HL-60 (cell line): Measurements from ENCODE around the gene FBXO34.

ENCODE experiments used
- DNase-seq, 2 experiments: peaks; one replicate each; pipeline ENCODE4 v3.0.0-alpha.2; 2010 to 2020; ENCODE audit warnings: low read depth in 1 of 2, low spot score in 1 of 2
- H3K27ac ChIP-seq: fragments of 250-450 bp; sonication (Bioruptor Pico); replicated peaks from 2 replicates; pipeline ENCODE4 v1.5.1; 2020; ENCODE audit warnings: mild to moderate bottlenecking, moderate library complexity
- H3K27me3 ChIP-seq: fragments of 250-450 bp; sonication (Bioruptor Pico); 2 replicates; pipeline ENCODE4 v1.5.1; 2021; ENCODE audit warnings: mild to moderate bottlenecking, moderate library complexity; ENCODE audit not compliant: insufficient read depth, poor library complexity, severe bottlenecking
- H3K4me3 ChIP-seq: replicated peaks from 2 replicates; pipeline ENCODE4 v1.5.1; 2011; ENCODE audit warnings: mild to moderate bottlenecking, control low read depth, low read length; ENCODE audit not compliant: insufficient read depth
- CTCF ChIP-seq: IDR thresholded peaks from one replicate; pipeline ENCODE4 v1.5.1; 2011; ENCODE audit warnings: low read length, control low read depth, inconsistent platforms; ENCODE audit not compliant: insufficient read depth
- GABPA ChIP-seq: IDR thresholded peaks from 2 replicates; pipeline ENCODE4 v1.6.1; 2012; ENCODE audit warnings: low read depth
- POLR2AphosphoS5 ChIP-seq: IDR thresholded peaks from 2 replicates; pipeline ENCODE4 v1.6.1; 2012; ENCODE audit warnings: low read depth
- SPI1 ChIP-seq: IDR thresholded peaks from 2 replicates; pipeline ENCODE4 v1.6.1; 2012; ENCODE audit warnings: low read depth, mild to moderate bottlenecking, borderline replicate concordance
- TF ChIP-seq, protein P1 (sequence below): IDR thresholded peaks from 2 replicates; pipeline ENCODE4 v1.6.1; 2012; ENCODE audit warnings: low read depth; ENCODE audit not compliant: insufficient replicate concordance

Gene FBXO34

GRCh38 chr14:55285048-55285652, 13.9 kb downstream of the FBXO34 start:
- no peaks in the 10 kb centered on the region for H3K27me3 ChIP-seq
- no peak overlapping the region for H3K4me3 ChIP-seq
- no peak for DNase-seq
- no peak for TF ChIP-seq POLR2AphosphoS5
- TF ChIP-seq, protein P1, sequence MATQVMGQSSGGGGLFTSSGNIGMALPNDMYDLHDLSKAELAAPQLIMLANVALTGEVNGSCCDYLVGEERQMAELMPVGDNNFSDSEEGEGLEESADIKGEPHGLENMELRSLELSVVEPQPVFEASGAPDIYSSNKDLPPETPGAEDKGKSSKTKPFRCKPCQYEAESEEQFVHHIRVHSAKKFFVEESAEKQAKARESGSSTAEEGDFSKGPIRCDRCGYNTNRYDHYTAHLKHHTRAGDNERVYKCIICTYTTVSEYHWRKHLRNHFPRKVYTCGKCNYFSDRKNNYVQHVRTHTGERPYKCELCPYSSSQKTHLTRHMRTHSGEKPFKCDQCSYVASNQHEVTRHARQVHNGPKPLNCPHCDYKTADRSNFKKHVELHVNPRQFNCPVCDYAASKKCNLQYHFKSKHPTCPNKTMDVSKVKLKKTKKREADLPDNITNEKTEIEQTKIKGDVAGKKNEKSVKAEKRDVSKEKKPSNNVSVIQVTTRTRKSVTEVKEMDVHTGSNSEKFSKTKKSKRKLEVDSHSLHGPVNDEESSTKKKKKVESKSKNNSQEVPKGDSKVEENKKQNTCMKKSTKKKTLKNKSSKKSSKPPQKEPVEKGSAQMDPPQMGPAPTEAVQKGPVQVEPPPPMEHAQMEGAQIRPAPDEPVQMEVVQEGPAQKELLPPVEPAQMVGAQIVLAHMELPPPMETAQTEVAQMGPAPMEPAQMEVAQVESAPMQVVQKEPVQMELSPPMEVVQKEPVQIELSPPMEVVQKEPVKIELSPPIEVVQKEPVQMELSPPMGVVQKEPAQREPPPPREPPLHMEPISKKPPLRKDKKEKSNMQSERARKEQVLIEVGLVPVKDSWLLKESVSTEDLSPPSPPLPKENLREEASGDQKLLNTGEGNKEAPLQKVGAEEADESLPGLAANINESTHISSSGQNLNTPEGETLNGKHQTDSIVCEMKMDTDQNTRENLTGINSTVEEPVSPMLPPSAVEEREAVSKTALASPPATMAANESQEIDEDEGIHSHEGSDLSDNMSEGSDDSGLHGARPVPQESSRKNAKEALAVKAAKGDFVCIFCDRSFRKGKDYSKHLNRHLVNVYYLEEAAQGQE, result no peak
- no peak for TF ChIP-seq GABPA
- no peak for TF ChIP-seq SPI1
- no peak for TF ChIP-seq CTCF
- no peak overlapping the region for H3K27ac ChIP-seq

DNA sequence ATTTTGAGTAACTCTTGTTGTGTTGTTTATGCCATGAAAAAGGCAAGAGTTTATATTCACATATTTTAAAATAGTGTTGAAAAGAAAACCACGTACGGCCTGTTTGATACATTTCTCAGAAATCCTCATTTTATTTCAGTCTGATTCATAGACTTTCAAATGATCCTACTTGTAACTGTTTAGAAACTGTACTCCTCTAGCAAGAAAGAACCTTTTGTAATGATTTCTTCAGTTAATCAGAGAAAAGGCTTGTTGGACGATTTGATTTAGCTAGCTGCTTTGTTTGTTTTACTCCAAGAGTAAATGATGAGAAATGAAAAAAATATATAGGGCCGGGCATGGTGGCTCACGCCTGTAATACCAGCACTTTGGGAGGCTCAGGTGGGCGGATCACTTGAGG, 17.2 kb downstream of the FBXO34 start:
- no peak overlapping the region for H3K27ac ChIP-seq
- TF ChIP-seq SPI1 (no peak), CTCF (no peak), GABPA (no peak), POLR2AphosphoS5 (no peak)
- TF ChIP-seq, protein P1, result no peak
- DNase-seq, result no peak

DNA sequence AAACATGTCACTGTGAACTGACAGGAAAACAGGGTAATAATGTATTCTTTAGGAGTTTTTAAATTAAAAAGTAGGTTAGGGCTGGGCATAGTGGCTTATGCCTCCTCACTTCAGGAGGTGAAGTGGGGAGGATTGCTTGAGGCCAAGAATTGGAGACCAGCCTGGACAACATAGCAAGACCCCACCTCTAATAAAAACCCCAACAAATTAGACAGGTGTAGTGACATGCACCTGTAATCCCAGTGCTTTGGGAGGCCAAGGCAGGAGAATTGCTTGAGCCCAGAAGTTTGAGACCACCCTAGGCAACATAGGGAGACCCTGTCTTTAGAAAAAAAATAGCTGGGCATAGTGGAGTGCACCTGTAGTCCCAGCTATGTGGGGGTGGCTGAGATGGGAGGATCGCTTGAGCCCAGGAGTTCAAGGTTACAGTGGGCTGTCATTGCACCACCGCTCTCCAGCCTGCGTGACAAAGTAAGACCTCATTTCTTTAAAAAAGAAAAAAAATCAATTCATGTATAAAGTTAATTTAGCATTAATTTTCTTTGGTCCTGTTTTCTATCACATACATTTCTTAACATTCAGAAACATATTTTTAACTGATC, 20.4 kb downstream of the FBXO34 start:
- no peak overlapping the region for H3K4me3 ChIP-seq
- TF ChIP-seq, protein P1, result no peak
- no peak for TF ChIP-seq POLR2AphosphoS5
- no peak for TF ChIP-seq CTCF
- TF ChIP-seq SPI1, result no peak
- no peak for TF ChIP-seq GABPA
- H3K27ac ChIP-seq, result no peak overlapping the region
- no peaks in the 10 kb centered on the region for H3K27me3 ChIP-seq
- DNase-seq, result no peak

More for the DNA sequence above, 17.2 kb downstream of the FBXO34 start:
- Histone ChIP-seq H3K4me3 (no peak overlapping the region), H3K27me3 (no peaks in the 10 kb centered on the region)
